Measurements from ENCODE around the gene SLC6A6. TPM values are rescaled to one million over a fixed set of nuclear protein-coding genes. Genes with fewer than 3 reads are reported as not detected.
A peak's percentile ranks its signal among the peaks of the same experiment; 100 is the strongest.

The SLC6A6 gene
- total RNA-seq, 1 experiment from 2014 or later: 72.6 TPM

- no peaks in the 10 kb centered on the region for H3K9me3 ChIP-seq (ENCODE audit: control insufficient read depth, low read depth, low read length)
- no peak overlapping the region for H3K9ac ChIP-seq (ENCODE audit: extremely low read depth, insufficient read length, low read length)
- H3K23me2 ChIP-seq (ENCODE audit: insufficient read length, low read depth, low read length, poor library complexity, severe bottlenecking): no peaks in the 10 kb centered on the region
- H3K23ac ChIP-seq (ENCODE audit: insufficient read length, low read depth, low read length): no peak overlapping the region
- no peak overlapping the region for H2BK15ac ChIP-seq (ENCODE audit: low read depth, low read length)
- DNase-seq: no peak
- no peak overlapping the region for H2BK120ac ChIP-seq (ENCODE audit: low read depth, low read length, poor library complexity, severe bottlenecking)
- no peak overlapping the region for H3K56ac ChIP-seq (ENCODE audit: insufficient read length, low read depth, low read length)
- no peak overlapping the region for H3K4ac ChIP-seq (ENCODE audit: low read depth, low read length)
- no peaks in the 10 kb centered on the region for H3K27me3 ChIP-seq (ENCODE audit: insufficient read depth, low read length)
- H3K4me1 ChIP-seq (ENCODE audit: insufficient read depth, low read length): no peaks in the 10 kb centered on the region
- H4K5ac ChIP-seq (ENCODE audit: insufficient read length, low read depth, low read length): no peak overlapping the region
- no peak overlapping the region for H2AK5ac ChIP-seq (ENCODE audit: insufficient read length, low read length)
- H4K20me1 ChIP-seq (ENCODE audit: control insufficient read depth, insufficient read depth, insufficient read length): no peaks in the 10 kb centered on the region
- TF ChIP-seq CTCF (conservative IDR thresholded peaks at IDR 0.05): no peak
- no CpG with 5 or more reads among the region's 17 CpGs for WGBS (ENCODE audit: extremely low coverage, insufficient read length, low lambda C conversion rate)
- Mint-ChIP-seq H3K4me3 (no peak overlapping the region), H3K27me3 (ENCODE audit: low read depth) (peaks cover 1% of the 10 kb centered on the region), H3K4me1 (peaks cover 12 to 18% of the 10 kb centered on the region in 2 experiments), H3K9me3 (peaks cover 3 to 7% of the 10 kb centered on the region in 2 experiments), H3K27ac (peak overlapping the region in 1 of 3 experiments; percentile 8; a peak in 1 of 7 replicates), H3K36me3 (ENCODE audit: insufficient read depth in 1 of 3, low read depth in 3 of 3) (peaks cover 0 to 4% (median 0%) of the 10 kb centered on the region in 3 experiments; a peak in 1 of 7 replicates)
- no peaks in the 10 kb centered on the region for H3K79me2 ChIP-seq (ENCODE audit: insufficient read depth, low read length)
- no peaks in the 10 kb centered on the region for H3K79me1 ChIP-seq (ENCODE audit: insufficient read depth, low read depth, low read length, poor library complexity, severe bottlenecking)
- H3K18ac ChIP-seq (ENCODE audit: insufficient read length, low read depth, low read length): no peak overlapping the region
- no peak overlapping the region for H2AFZ ChIP-seq (ENCODE audit: low read length)
- no peak overlapping the region for H3K14ac ChIP-seq (ENCODE audit: insufficient read depth, low read length)
- H4K91ac ChIP-seq (ENCODE audit: insufficient read length, low read depth, low read length): no peak overlapping the region
- no peak overlapping the region for H2BK20ac ChIP-seq (ENCODE audit: low read depth, low read length, poor library complexity, severe bottlenecking)
- H2BK5ac ChIP-seq (ENCODE audit: insufficient read length, low read length): no peak overlapping the region
- no peak overlapping the region for H2BK12ac ChIP-seq (ENCODE audit: insufficient read length, low read depth, low read length)
- H3T11ph ChIP-seq (ENCODE audit: low read length): no peak overlapping the region
- no peak overlapping the region for H4K8ac ChIP-seq (replicated peaks; ENCODE audit: insufficient read length, low read depth, low read length)
- no peak overlapping the region for H3K27ac ChIP-seq (ENCODE audit: insufficient read length, low read depth, low read length)
- no peak overlapping the region for H3K4me2 ChIP-seq (ENCODE audit: insufficient read depth, insufficient read length, low read length)
Observed at GRCh38 chr3:14525685-14526631, 123.6 kb downstream of the SLC6A6 start.

Data from H9 (cell line).